ENCODE measurements around the gene LITAFD.
A peak's percentile ranks its signal among the peaks of the same experiment; 100 is the strongest.

The LITAFD gene

GRCh38 chr16:8921347-8921984, 39.3 kb downstream of the LITAFD start:
- no peak for DNase-seq

- DNase-seq = no peak
Measured at GRCh38 chr16:8923199-8923598, 41.0 kb downstream of the LITAFD start.

GRCh38 chr16:8924214-8924613, 42.1 kb downstream of the LITAFD start:
- DNase-seq = no peak

- DNase-seq = no peak
Measured at GRCh38 chr16:8925455-8925854, 43.3 kb downstream of the LITAFD start.

GRCh38 chr16:8926827-8927226, 44.7 kb downstream of the LITAFD start:
- DNase-seq = no peak

GRCh38 chr16:8928467-8928957, 46.4 kb downstream of the LITAFD start:
- DNase-seq = peak; percentile 80

GRCh38 chr16:8929086-8929748, 47.1 kb downstream of the LITAFD start:
- no peak for DNase-seq

- peak; percentile 23 for DNase-seq
Measured at GRCh38 chr16:8931859-8932258, 49.7 kb downstream of the LITAFD start.

GRCh38 chr16:8934601-8935000, 52.5 kb downstream of the LITAFD start:
- DNase-seq = no peak
